Left ventricle myocardium superior (tissue), 1 donor: Measurements from ENCODE around the gene LCOR. TPM values are rescaled to one million over a fixed set of nuclear protein-coding genes. Genes with fewer than 3 reads are reported as not detected.

Experiments
- ATAC-seq: fragments of 200-7000 bp; cut with Tn5 transposase; one replicate; pipeline ENCODE4 v1.9.1; 2020; ENCODE audit warnings: mild to moderate bottlenecking, moderate library complexity
- DNase-seq: peaks from one replicate; pipeline ENCODE4 v3.0.0-alpha.2; 2020
- intact Hi-C: fragments of 100-400 bp; cut with micrococcal nuclease; formaldehyde crosslinking; loops from one replicate; pipeline ENCODE4 v1.11.0; 2022
- total RNA-seq: library from RNA; stranded (reverse); fragmentation: NEBNext Ultra II Directional; extraction: Animal tissue kit (Norgen Biotek cat#: 25700); gene quantifications from one replicate; pipeline ENCODE4 v1.2.1, GENCODE V29; 2021
- donor health status: DM: no; HTN: yes; CAD: no; lungs with severe emphysema.

The LCOR gene
- total RNA-seq, 1 donor from 2014 or later = 19.8 TPM

- intact Hi-C loops = no loop called here
- ATAC-seq (no peak), DNase-seq (no peak)
Observed at GRCh38 chr10:96971324-96971723, 139.2 kb downstream of the LCOR start.

GRCh38 chr10:96972264-96972663, 140.2 kb downstream of the LCOR start:
- no peak for DNase-seq
- ATAC-seq = no peak
- intact Hi-C loops = no loop called here

GRCh38 chr10:96973809-96974747, 142.0 kb downstream of the LCOR start:
- intact Hi-C loops = no loop called here
- ATAC-seq = no peak
- DNase-seq = no peak

- DNase-seq (no peak), ATAC-seq (no peak)
- intact Hi-C loops = no loop called here
Observed at GRCh38 chr10:96975136-96975535, 143.0 kb downstream of the LCOR start.

DNA sequence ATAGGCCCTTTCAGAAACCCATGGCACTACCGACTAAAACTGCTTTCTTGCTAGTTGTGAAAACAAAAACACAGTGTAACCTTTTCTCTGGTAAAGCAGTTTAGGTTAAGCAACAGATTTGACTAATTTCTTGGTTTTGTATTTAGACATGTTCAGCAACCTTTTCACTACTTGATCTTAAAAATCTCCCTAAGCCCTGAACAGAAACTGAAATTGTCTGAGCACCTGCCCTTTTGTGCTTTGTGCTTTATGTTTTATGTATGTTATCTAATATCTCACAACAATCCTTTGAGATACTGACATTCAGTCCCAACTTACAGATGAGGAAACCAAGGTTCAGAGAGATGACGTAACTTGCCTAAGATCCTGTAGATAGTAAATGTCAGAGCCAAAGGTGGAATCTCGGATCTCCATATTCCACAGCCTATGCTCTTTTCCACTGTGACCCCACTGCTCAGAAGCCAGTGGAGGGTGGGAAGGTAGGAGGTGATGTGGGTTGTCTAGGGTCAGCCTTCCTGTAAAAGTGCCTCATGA, 146.6 kb downstream of the LCOR start:
- intact Hi-C loops = no loop called here
- ATAC-seq = no peak

GRCh38 chr10:96982149-96982930, 150.2 kb downstream of the LCOR start:
- DNase-seq (no peak), ATAC-seq (no peak)
- intact Hi-C loops = no loop called here

More for the DNA sequence above, 146.6 kb downstream of the LCOR start:
- DNase-seq = no peak

- intact Hi-C loops = no loop called here
- ATAC-seq = no peak
- no peak for DNase-seq
Observed at GRCh38 chr10:96984541-96985131, 152.5 kb downstream of the LCOR start.

DNA sequence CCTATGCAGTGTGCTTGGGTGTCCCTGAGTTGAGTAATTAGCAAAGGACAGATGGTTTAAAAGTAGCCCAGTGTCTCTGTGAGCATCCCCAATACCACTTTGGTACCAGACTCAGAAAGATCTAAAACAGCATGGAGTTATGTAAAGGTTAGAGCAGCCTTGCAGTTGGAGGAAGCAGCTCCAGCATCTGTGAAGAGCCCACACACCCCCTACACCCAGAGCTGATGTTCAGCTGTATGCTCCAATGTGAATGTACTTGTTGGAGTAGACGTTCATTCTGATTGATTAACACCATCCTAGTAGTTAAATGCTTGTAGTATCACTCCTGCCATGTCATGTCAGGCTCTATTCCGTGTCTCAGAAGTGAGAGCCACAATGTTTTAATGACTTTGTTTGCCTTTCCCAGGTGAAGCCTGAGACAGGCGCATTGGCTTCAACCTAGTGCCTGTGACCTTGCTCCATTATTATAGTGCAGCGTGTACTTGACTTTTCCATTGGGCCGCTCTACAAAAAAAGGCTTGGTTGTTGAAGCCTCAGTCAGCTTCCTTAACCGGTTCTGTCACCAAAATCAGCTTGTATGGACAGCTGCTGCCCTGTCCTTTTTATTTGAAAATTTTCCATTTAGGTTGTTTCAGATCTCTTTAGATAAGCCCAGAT, 154.2 kb downstream of the LCOR start:
- intact Hi-C loops = no loop called here
- no peak for ATAC-seq
- DNase-seq = no peak

- no peak for DNase-seq
- ATAC-seq = no peak
- intact Hi-C loops = no loop called here
Observed at GRCh38 chr10:96987141-96987841, 155.2 kb downstream of the LCOR start.

- ATAC-seq = no peak
- intact Hi-C loops = no loop called here
- no peak for DNase-seq
Observed at GRCh38 chr10:96987842-96988175, 155.7 kb downstream of the LCOR start.

DNA sequence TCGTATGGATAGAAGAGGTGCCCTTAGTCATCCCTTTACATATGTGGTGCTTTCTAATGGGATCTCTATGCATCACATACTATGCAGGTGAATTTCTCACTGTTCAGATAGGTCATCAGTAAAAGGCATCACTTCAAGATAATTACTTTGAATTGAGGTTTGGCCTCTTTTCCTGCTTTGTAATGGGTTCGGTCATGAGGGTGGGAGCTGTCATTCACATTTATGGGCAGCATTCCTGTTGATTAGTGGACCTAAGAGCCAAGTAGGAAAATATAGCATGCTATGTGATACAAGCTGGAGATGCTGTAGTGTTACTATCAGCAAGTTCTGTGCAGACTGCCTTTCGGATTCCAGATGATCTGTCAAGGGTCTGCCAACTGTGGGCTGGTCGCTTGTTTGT, 156.3 kb downstream of the LCOR start:
- DNase-seq (no peak), ATAC-seq (no peak)
- intact Hi-C loops = no loop called here

GRCh38 chr10:96991313-96991841, 159.3 kb downstream of the LCOR start:
- intact Hi-C loops = no loop called here
- ATAC-seq (peak; percentile 18), DNase-seq (no peak)

DNA sequence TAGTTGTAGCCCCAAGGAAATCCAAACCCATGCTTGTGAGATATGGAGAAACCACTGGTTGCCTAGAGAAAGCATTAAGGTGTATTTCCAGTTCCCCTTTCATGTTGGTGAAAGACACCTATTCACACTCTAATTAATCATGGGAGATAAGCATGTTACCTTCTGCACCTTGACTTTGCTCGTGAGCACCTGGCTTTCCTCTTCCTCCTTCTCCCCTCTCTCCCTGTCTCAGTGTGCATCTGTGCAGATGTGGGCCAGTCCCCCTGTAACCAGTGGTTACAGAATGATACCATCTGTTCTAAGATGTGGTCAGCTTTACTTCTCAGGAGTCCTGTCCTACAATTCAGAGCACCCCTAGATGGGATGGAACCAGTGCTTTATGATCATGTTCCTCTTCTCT, 160.6 kb downstream of the LCOR start:
- intact Hi-C loops = no loop called here
- DNase-seq (no peak), ATAC-seq (no peak)

- ATAC-seq (no peak), DNase-seq (no peak)
Observed at GRCh38 chr10:96995851-96996250, 163.8 kb downstream of the LCOR start.

DNA sequence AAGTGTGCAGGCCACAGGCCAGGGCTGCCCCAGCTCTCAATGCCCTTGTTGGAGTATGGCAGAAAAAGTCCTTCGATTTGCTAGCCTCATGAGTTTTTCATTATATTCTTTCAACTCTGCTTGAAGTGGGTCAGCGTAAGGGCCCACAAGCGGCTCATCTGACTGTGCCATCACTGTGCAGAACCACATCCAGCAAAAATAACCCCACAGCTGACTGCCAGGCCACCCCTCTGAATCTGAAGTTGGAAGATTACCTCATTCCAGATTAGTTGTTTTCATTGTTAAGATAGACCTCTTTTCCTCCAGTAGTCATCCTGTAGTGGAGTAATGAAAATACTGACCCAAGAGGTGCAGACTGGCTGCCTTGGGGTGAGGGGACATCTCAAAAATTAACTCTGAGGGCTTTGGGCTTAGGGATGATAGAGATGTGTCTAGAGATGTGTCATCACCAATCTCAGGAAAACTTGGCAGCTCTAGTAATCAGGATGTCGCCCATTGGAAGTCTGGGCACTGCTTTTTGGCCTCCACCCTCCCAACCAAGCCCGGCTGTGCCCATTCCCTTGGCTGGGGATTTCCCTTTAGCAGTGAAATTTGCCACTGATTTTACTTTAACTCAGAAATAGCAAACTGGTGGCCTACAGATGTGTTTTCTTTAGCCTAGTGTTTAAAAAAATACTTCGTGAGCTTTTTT, 164.3 kb downstream of the LCOR start:
- no peak for DNase-seq
- intact Hi-C loops = no loop called here
- ATAC-seq = peak; percentile 49

More at GRCh38 chr10:96995851-96996250, 163.8 kb downstream of the LCOR start:
- intact Hi-C loops = no loop called here

- intact Hi-C loops = no loop called here
- DNase-seq (no peak), ATAC-seq (no peak)
Observed at GRCh38 chr10:96998329-96998888, 166.3 kb downstream of the LCOR start.

DNA sequence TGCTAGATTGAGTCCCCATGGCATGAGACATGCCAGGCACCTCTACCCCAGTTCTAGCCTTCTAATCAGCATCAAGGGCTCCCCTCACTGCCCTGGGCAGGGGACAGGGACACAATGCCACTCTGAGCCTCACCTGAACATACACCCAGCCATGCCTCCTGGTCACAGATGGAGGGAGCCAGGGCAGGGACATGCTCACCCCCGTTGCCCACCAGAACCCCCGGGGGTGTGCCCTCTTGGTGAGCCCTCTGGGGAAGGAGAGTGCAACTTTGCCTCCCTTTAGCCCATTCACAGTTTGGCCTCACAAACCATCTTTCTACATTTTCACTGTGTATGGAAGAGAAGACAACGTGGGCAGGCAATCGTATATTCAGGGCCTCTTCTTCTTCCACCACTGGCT, 167.2 kb downstream of the LCOR start:
- DNase-seq (no peak), ATAC-seq (no peak)
- intact Hi-C loops = no loop called here

DNA sequence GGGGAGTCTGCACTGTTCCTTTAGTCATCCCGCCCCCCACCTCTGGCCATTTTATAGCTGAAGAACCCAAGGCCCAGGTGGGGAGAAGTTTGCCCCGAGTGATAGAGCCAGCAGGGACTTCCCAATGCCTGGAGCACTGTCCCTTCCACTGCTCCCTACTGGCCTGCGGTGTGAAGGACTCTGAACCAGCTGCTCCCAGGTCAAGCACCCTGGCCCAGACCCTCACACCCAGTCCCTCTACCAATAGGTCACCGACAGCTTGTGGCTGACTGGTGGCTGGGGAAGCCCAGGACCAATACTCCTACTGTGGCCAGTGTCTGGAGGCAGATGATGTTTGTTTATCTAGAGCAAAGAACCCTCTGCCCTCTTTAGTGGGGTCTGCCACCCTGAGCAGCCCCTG, 167.9 kb downstream of the LCOR start:
- no peak for ATAC-seq
- intact Hi-C loops = no loop called here
- no peak for DNase-seq
